ENCODE measurements around the gene GATD1.
A peak's percentile ranks its signal among the peaks of the same experiment; 100 is the strongest.
"Not testable (repeated sequence)": the region's sequence is repeated elsewhere in the genome, so short reads cannot be mapped to it uniquely, and the experiment has no call there.

Gene GATD1

GRCh38 chr11:745428-745827 lies 31.9 kb downstream of the GATD1 start:
- no peak for DNase-seq
- Histone ChIP-seq H3K9ac (ENCODE audit: low read length) (no peak overlapping the region), H3K4me3 (ENCODE audit: low read depth, low read length) (no peak overlapping the region), H2AFZ (ENCODE audit: insufficient read depth, low read length, poor library complexity) (no peak overlapping the region), H3K23ac (ENCODE audit: low read length) (no peak overlapping the region), H3K9me3 (ENCODE audit: insufficient read depth, low read depth, low read length) (peaks cover 2% of the 10 kb centered on the region), H2BK12ac (ENCODE audit: low read length) (no peak overlapping the region), H2AK5ac (ENCODE audit: low read length) (no peak overlapping the region), H3K27ac (ENCODE audit: low read depth, low read length) (no peak overlapping the region), H3K4me1 (ENCODE audit: control insufficient read depth in 1 of 2, insufficient read depth in 2 of 2, low read length in 2 of 2) (peaks cover 10% of the 10 kb centered on the region in 2 experiments), H2BK120ac (ENCODE audit: insufficient read depth, low read length, poor library complexity) (no peak overlapping the region), H3K4ac (ENCODE audit: low read depth, low read length) (no peak overlapping the region), H3K14ac (ENCODE audit: low read length) (no peak overlapping the region), H3K4me2 (ENCODE audit: low read length) (no peak overlapping the region), H3K36me3 (ENCODE audit: control insufficient read depth in 1 of 2, insufficient read depth in 2 of 2, low read length in 2 of 2) (no peaks in the 10 kb centered on the region), H4K12ac (ENCODE audit: low read depth, low read length) (no peak overlapping the region), H4K8ac (ENCODE audit: low read depth, low read length) (no peak overlapping the region), H3K79me2 (ENCODE audit: control insufficient read depth, insufficient read depth, low read length, poor library complexity) (peaks cover 23% of the 10 kb centered on the region), H3K18ac (ENCODE audit: low read length) (no peak overlapping the region), H2BK5ac (ENCODE audit: low read depth, low read length, poor library complexity) (no peak overlapping the region), H3K27me3 (ENCODE audit: insufficient read depth, low read length) (no peaks in the 10 kb centered on the region), H3K79me1 (ENCODE audit: low read length) (peaks cover 16% of the 10 kb centered on the region), H4K91ac (ENCODE audit: low read depth, low read length) (no peak overlapping the region)
- WGBS (ENCODE audit: extremely low coverage, insufficient coverage, insufficient read length): no CpG with 5 or more reads among the region's 1 CpG

GRCh38 chr11:742571-743201 lies 34.6 kb downstream of the GATD1 start:
- DNase-seq: no peak

GRCh38 chr11:742156-742546 lies 35.1 kb downstream of the GATD1 start:
- peak overlapping the region; percentile 14 for H2BK120ac ChIP-seq (ENCODE audit: insufficient read depth, low read length, poor library complexity)
- no peak overlapping the region for H3K4ac ChIP-seq (ENCODE audit: low read depth, low read length)
- peak overlapping the region; percentile 8 for H3K14ac ChIP-seq (ENCODE audit: low read length)
- no CpG with 5 or more reads among the region's 3 CpGs for WGBS (ENCODE audit: extremely low coverage, insufficient coverage, insufficient read length)
- H3K27ac ChIP-seq (ENCODE audit: low read depth, low read length): no peak overlapping the region
- peak overlapping the region; percentile 64 for H4K91ac ChIP-seq (ENCODE audit: low read depth, low read length)
- no peak overlapping the region for H2AFZ ChIP-seq (ENCODE audit: insufficient read depth, low read length, poor library complexity)
- no peak overlapping the region for H3K23ac ChIP-seq (ENCODE audit: low read length)
- H3K9ac ChIP-seq (ENCODE audit: low read length): peak overlapping the region; percentile 18
- peak overlapping the region; percentile 16 for H2BK12ac ChIP-seq (ENCODE audit: low read length)
- no peak overlapping the region for H3K4me3 ChIP-seq (ENCODE audit: low read depth, low read length)
- H4K12ac ChIP-seq (ENCODE audit: low read depth, low read length): no peak overlapping the region
- no peak overlapping the region for H2BK5ac ChIP-seq (ENCODE audit: low read depth, low read length, poor library complexity)
- H3K18ac ChIP-seq (ENCODE audit: low read length): peak overlapping the region; percentile 8
- H3K9me3 ChIP-seq (ENCODE audit: insufficient read depth, low read depth, low read length): no peaks in the 10 kb centered on the region
- H3K79me2 ChIP-seq (ENCODE audit: control insufficient read depth, insufficient read depth, low read length, poor library complexity): peaks cover 5% of the 10 kb centered on the region
- H3K79me1 ChIP-seq (ENCODE audit: low read length): peaks cover 21% of the 10 kb centered on the region
- peaks cover 18 to 19% of the 10 kb centered on the region in 2 experiments for H3K4me1 ChIP-seq (ENCODE audit: control insufficient read depth in 1 of 2, insufficient read depth in 2 of 2, low read length in 2 of 2)
- peak overlapping the region; percentile 7 for H2AK5ac ChIP-seq (ENCODE audit: low read length)
- no peaks in the 10 kb centered on the region for H3K36me3 ChIP-seq (ENCODE audit: control insufficient read depth in 1 of 2, insufficient read depth in 2 of 2, low read length in 2 of 2)
- H4K8ac ChIP-seq (ENCODE audit: low read depth, low read length): no peak overlapping the region
- peak overlapping the region; percentile 37 for H3K4me2 ChIP-seq (ENCODE audit: low read length)
- H3K27me3 ChIP-seq (ENCODE audit: insufficient read depth, low read length): no peaks in the 10 kb centered on the region
- DNase-seq: peak; percentile 82 to 93

More at GRCh38 chr11:742571-743201, 34.6 kb downstream of the GATD1 start:
- Histone ChIP-seq H3K27me3 (ENCODE audit: insufficient read depth, low read length) (no peaks in the 10 kb centered on the region), H3K18ac (ENCODE audit: low read length) (peak overlapping the region; percentile 8), H3K79me1 (ENCODE audit: low read length) (peaks cover 22% of the 10 kb centered on the region), H2BK12ac (ENCODE audit: low read length) (peak overlapping the region; percentile 16), H2BK120ac (ENCODE audit: insufficient read depth, low read length, poor library complexity) (peak overlapping the region; percentile 14), H2AK5ac (ENCODE audit: low read length) (peak overlapping the region; percentile 7), H3K36me3 (ENCODE audit: control insufficient read depth in 1 of 2, insufficient read depth in 2 of 2, low read length in 2 of 2) (no peaks in the 10 kb centered on the region), H3K4me3 (ENCODE audit: low read depth, low read length) (peak overlapping the region; percentile 7), H3K27ac (ENCODE audit: low read depth, low read length) (no peak overlapping the region), H2AFZ (ENCODE audit: insufficient read depth, low read length, poor library complexity) (no peak overlapping the region), H4K12ac (ENCODE audit: low read depth, low read length) (no peak overlapping the region), H3K9me3 (ENCODE audit: insufficient read depth, low read depth, low read length) (peaks cover 2% of the 10 kb centered on the region), H3K14ac (ENCODE audit: low read length) (peak overlapping the region; percentile 8), H3K4me2 (ENCODE audit: low read length) (peak overlapping the region; percentile 37), H3K9ac (ENCODE audit: low read length) (peak overlapping the region; percentile 18), H3K4me1 (ENCODE audit: control insufficient read depth in 1 of 2, insufficient read depth in 2 of 2, low read length in 2 of 2) (peaks cover 14% of the 10 kb centered on the region in 2 experiments), H2BK5ac (ENCODE audit: low read depth, low read length, poor library complexity) (no peak overlapping the region), H4K91ac (ENCODE audit: low read depth, low read length) (peak overlapping the region; percentile 64), H3K79me2 (ENCODE audit: control insufficient read depth, insufficient read depth, low read length, poor library complexity) (peaks cover 7% of the 10 kb centered on the region), H4K8ac (ENCODE audit: low read depth, low read length) (no peak overlapping the region), H3K23ac (ENCODE audit: low read length) (no peak overlapping the region), H3K4ac (ENCODE audit: low read depth, low read length) (peak overlapping the region; percentile 19)
- no CpG with 5 or more reads among the region's 4 CpGs for WGBS (ENCODE audit: extremely low coverage, insufficient coverage, insufficient read length)

- not testable (repeated sequence) for H3K4me3 ChIP-seq (ENCODE audit: low read depth, low read length); H3K9ac ChIP-seq (ENCODE audit: low read length); H3K9me3 ChIP-seq (ENCODE audit: insufficient read depth, low read depth, low read length); H3K4ac ChIP-seq (ENCODE audit: low read depth, low read length); H3K27me3 ChIP-seq (ENCODE audit: insufficient read depth, low read length); H4K8ac ChIP-seq (ENCODE audit: low read depth, low read length); H3K14ac ChIP-seq (ENCODE audit: low read length); H3K23ac ChIP-seq (ENCODE audit: low read length); H4K12ac ChIP-seq (ENCODE audit: low read depth, low read length); H3K36me3 ChIP-seq (ENCODE audit: control insufficient read depth in 1 of 2, insufficient read depth in 2 of 2, low read length in 2 of 2); H3K79me2 ChIP-seq (ENCODE audit: control insufficient read depth, insufficient read depth, low read length, poor library complexity)
- Histone ChIP-seq H2BK12ac (ENCODE audit: low read length) (peak overlapping the region; percentile 92), H3K18ac (ENCODE audit: low read length) (peak overlapping the region; percentile 71), H2BK120ac (ENCODE audit: insufficient read depth, low read length, poor library complexity) (peak overlapping the region; percentile 74), H2AK5ac (ENCODE audit: low read length) (peak overlapping the region; percentile 41), H3K79me1 (ENCODE audit: low read length) (peaks cover 18% of the 10 kb centered on the region), H4K91ac (ENCODE audit: low read depth, low read length) (peak overlapping the region; percentile 74), H3K4me1 (ENCODE audit: control insufficient read depth in 1 of 2, insufficient read depth in 2 of 2, low read length in 2 of 2) (peaks cover 20 to 21% of the 10 kb centered on the region in 2 experiments), H2AFZ (ENCODE audit: insufficient read depth, low read length, poor library complexity) (peak overlapping the region; percentile 3), H2BK5ac (ENCODE audit: low read depth, low read length, poor library complexity) (peak overlapping the region; percentile 32), H3K4me2 (ENCODE audit: low read length) (peak overlapping the region; percentile 30), H3K27ac (ENCODE audit: low read depth, low read length) (peak overlapping the region; percentile 72)
- peak; percentile 79 to 82 for DNase-seq
- WGBS (ENCODE audit: extremely low coverage, insufficient coverage, insufficient read length): no CpG with 5 or more reads among the region's 10 CpGs
Measured at GRCh38 chr11:737899-738298, 39.4 kb downstream of the GATD1 start.
